H9 (cell line): ENCODE data around the gene C1QA. TPM values are rescaled to one million over a fixed set of nuclear protein-coding genes. Genes with fewer than 3 reads are reported as not detected.

Source experiments
- DNase-seq: peaks from one replicate; pipeline ENCODE4 v3.0.0-alpha.2; 2017
- H2AFZ ChIP-seq: one replicate; pipeline ENCODE4 v1.6.1; 2013; ENCODE audit warnings: mild to moderate bottlenecking, low read length, control low read depth, moderate library complexity
- H2AK5ac ChIP-seq: 2 replicates; pipeline ENCODE4 v1.6.1; 2013; ENCODE audit warnings: low read length, control low read depth, mixed read lengths; ENCODE audit not compliant: insufficient read length
- H2BK120ac ChIP-seq: one replicate; pipeline ENCODE4 v1.6.1; 2013; ENCODE audit warnings: low read depth, mild to moderate bottlenecking, low read length, control low read depth, inconsistent platforms; ENCODE audit not compliant: poor library complexity, severe bottlenecking
- H2BK12ac ChIP-seq: 2 replicates; pipeline ENCODE4 v1.6.1; 2013; ENCODE audit warnings: low read length, control low read depth, mixed read lengths, low read depth; ENCODE audit not compliant: insufficient read length
- H2BK15ac ChIP-seq: 2 replicates; pipeline ENCODE4 v1.6.1; 2013; ENCODE audit warnings: low read depth, low read length, control low read depth
- H2BK20ac ChIP-seq: one replicate; pipeline ENCODE4 v1.6.1; 2013; ENCODE audit warnings: low read depth, mild to moderate bottlenecking, low read length, control low read depth, inconsistent platforms; ENCODE audit not compliant: poor library complexity, severe bottlenecking
- H2BK5ac ChIP-seq: 2 replicates; pipeline ENCODE4 v1.6.1; 2013; ENCODE audit warnings: low read length, control low read depth, mixed read lengths; ENCODE audit not compliant: insufficient read length
- H3K14ac ChIP-seq: 2 replicates; pipeline ENCODE4 v1.6.1; 2013; ENCODE audit warnings: low read length, control low read depth; ENCODE audit not compliant: insufficient read depth
- H3K18ac ChIP-seq: 2 replicates; pipeline ENCODE4 v1.6.1; 2013; ENCODE audit warnings: low read depth, mild to moderate bottlenecking, mixed read lengths, low read length, control low read depth; ENCODE audit not compliant: insufficient read length
- H3K23ac ChIP-seq: 2 replicates; pipeline ENCODE4 v1.6.1; 2013; ENCODE audit warnings: low read length, control low read depth, mixed read lengths, low read depth; ENCODE audit not compliant: insufficient read length
- H3K23me2 ChIP-seq: 2 replicates; pipeline ENCODE4 v1.6.1; 2013; ENCODE audit warnings: low read depth, mild to moderate bottlenecking, mixed read lengths, low read length, control low read depth; ENCODE audit not compliant: insufficient read length, poor library complexity, severe bottlenecking
- H3K27ac ChIP-seq: 2 replicates; pipeline ENCODE4 v1.5.1; 2013; ENCODE audit warnings: low read length, control low read depth, mixed read lengths, low read depth; ENCODE audit not compliant: insufficient read length
- H3K27me3 ChIP-seq: 2 replicates; pipeline ENCODE4 v1.6.1; 2013; ENCODE audit warnings: low read length, control low read depth, inconsistent platforms; ENCODE audit not compliant: insufficient read depth
- H3K4ac ChIP-seq: 2 replicates; pipeline ENCODE4 v1.6.1; 2013; ENCODE audit warnings: low read depth, mild to moderate bottlenecking, control low read depth, inconsistent platforms, low read length, moderate library complexity
- H3K4me1 ChIP-seq: 2 replicates; pipeline ENCODE4 v1.6.1; 2013; ENCODE audit warnings: low read length, control low read depth, inconsistent platforms; ENCODE audit not compliant: insufficient read depth
- H3K4me2 ChIP-seq: 2 replicates; pipeline ENCODE4 v1.6.1; 2013; ENCODE audit warnings: low read length, control low read depth, mixed read lengths; ENCODE audit not compliant: insufficient read length, insufficient read depth
- H3K56ac ChIP-seq: 2 replicates; pipeline ENCODE4 v1.6.1; 2013; ENCODE audit warnings: low read depth, mild to moderate bottlenecking, mixed read lengths, low read length, control low read depth; ENCODE audit not compliant: insufficient read length
- H3K79me1 ChIP-seq: 2 replicates; pipeline ENCODE4 v1.6.1; 2013; ENCODE audit warnings: low read depth, mild to moderate bottlenecking, moderate library complexity, low read length, control low read depth, inconsistent platforms; ENCODE audit not compliant: insufficient read depth, poor library complexity, severe bottlenecking
- H3K79me2 ChIP-seq: 2 replicates; pipeline ENCODE4 v1.6.1; 2013; ENCODE audit warnings: low read length, control low read depth, inconsistent platforms; ENCODE audit not compliant: insufficient read depth
- H3K9ac ChIP-seq: 2 replicates; pipeline ENCODE4 v1.6.1; 2013; ENCODE audit warnings: low read length, control low read depth, mixed read lengths; ENCODE audit not compliant: insufficient read length; ENCODE audit errors: extremely low read depth
- H3K9me3 ChIP-seq: one replicate; pipeline ENCODE4 v1.6.1; 2013; ENCODE audit warnings: low read depth, low read length, inconsistent platforms; ENCODE audit not compliant: control insufficient read depth
- H3T11ph ChIP-seq: one replicate; pipeline ENCODE4 v1.6.1; 2013; ENCODE audit warnings: mild to moderate bottlenecking, low read length, control low read depth, inconsistent platforms
- H4K20me1 ChIP-seq: one replicate; pipeline ENCODE4 v1.6.1; 2013; ENCODE audit not compliant: control insufficient read depth, insufficient read length, insufficient read depth
- H4K5ac ChIP-seq: 2 replicates; pipeline ENCODE4 v1.6.1; 2013; ENCODE audit warnings: low read depth, mild to moderate bottlenecking, mixed read lengths, low read length, control low read depth; ENCODE audit not compliant: insufficient read length
- H4K8ac ChIP-seq: replicated peaks from 2 replicates; pipeline ENCODE4 v1.6.1; 2013; ENCODE audit warnings: low read length, control low read depth, mixed read lengths, low read depth; ENCODE audit not compliant: insufficient read length
- H4K91ac ChIP-seq: 2 replicates; pipeline ENCODE4 v1.6.1; 2013; ENCODE audit warnings: low read depth, mild to moderate bottlenecking, moderate library complexity, mixed read lengths, low read length, control low read depth; ENCODE audit not compliant: insufficient read length
- H3K27ac Mint-ChIP-seq, 3 experiments: 2 replicates in 2 of 3; 3 replicates in 1 of 3; pipeline ENCODE4 v1.8.0; 2020 to 2021; ENCODE audit warnings: mixed read lengths in 3 of 3, mild to moderate bottlenecking in 1 of 3, moderate library complexity in 1 of 3
- H3K27me3 Mint-ChIP-seq: 2 replicates; pipeline ENCODE4 v1.8.0; 2021; ENCODE audit warnings: low read depth, mild to moderate bottlenecking, moderate library complexity, mixed read lengths
- H3K36me3 Mint-ChIP-seq, 3 experiments: 2 replicates in 2 of 3; 3 replicates in 1 of 3; pipeline ENCODE4 v1.8.0; 2020 to 2021; ENCODE audit warnings: low read depth in 3 of 3, mixed read lengths in 3 of 3; ENCODE audit not compliant: insufficient read depth in 1 of 3
- H3K4me1 Mint-ChIP-seq, 2 experiments: 2 replicates each; pipeline ENCODE4 v1.8.0; 2020; ENCODE audit warnings: mixed read lengths in 2 of 2
- H3K4me3 Mint-ChIP-seq, 2 experiments: 2 replicates in 1 of 2; 3 replicates in 1 of 2; pipeline ENCODE4 v1.8.0; 2020 to 2021; ENCODE audit warnings: mild to moderate bottlenecking in 2 of 2, mixed read lengths in 2 of 2, moderate library complexity in 1 of 2
- H3K9me3 Mint-ChIP-seq, 2 experiments: 2 replicates in 1 of 2; 3 replicates in 1 of 2; pipeline ENCODE4 v1.8.0; 2020; ENCODE audit warnings: mild to moderate bottlenecking in 2 of 2, mixed read lengths in 2 of 2, moderate library complexity in 1 of 2
- WGBS: extraction: QIAGEN DNeasy Blood & Tissue Kit; methylation state at CpG from one replicate; pipeline ENCODE4 v1.1.7; 2013; ENCODE audit warnings: missing lambda C conversion rate, low lambda C conversion rate, mixed read lengths; ENCODE audit not compliant: insufficient read length; ENCODE audit errors: extremely low coverage; 5-methylcytosine and 5-hydroxymethylcytosine counted together
- total RNA-seq: library from RNA; stranded (reverse); gene quantifications from 2 replicates; pipeline ENCODE4 v1.2.1, GENCODE V29; 2021
- TF ChIP-seq, protein P1 (sequence below): fragments of 200-600 bp; sonication (generic); conservative IDR thresholded peaks from 3 replicates; pipeline ENCODE4 v1.8.0; 2021; ENCODE audit warnings: antibody characterized with exemption, mild to moderate bottlenecking

The C1QA gene
- total RNA-seq, 1 experiment from 2014 or later: not detected

GRCh38 chr1:22619252-22619651 lies 17.2 kb upstream of the C1QA start:
- H3K27ac Mint-ChIP-seq: no peak overlapping the region
- peaks cover 21% of the 10 kb centered on the region for H3K27me3 Mint-ChIP-seq
- WGBS: no CpG with 5 or more reads among the region's 7 CpGs
- Histone ChIP-seq H2BK20ac (no peak overlapping the region), H4K91ac (no peak overlapping the region), H3K79me2 (no peaks in the 10 kb centered on the region), H2BK15ac (no peak overlapping the region), H3K9ac (no peak overlapping the region), H3K23ac (no peak overlapping the region), H2AFZ (no peak overlapping the region), H4K5ac (no peak overlapping the region), H3T11ph (no peak overlapping the region), H2AK5ac (no peak overlapping the region), H3K79me1 (no peaks in the 10 kb centered on the region), H3K18ac (no peak overlapping the region), H3K56ac (no peak overlapping the region), H3K23me2 (no peaks in the 10 kb centered on the region), H2BK5ac (no peak overlapping the region), H4K8ac (no peak overlapping the region), H3K4me2 (no peak overlapping the region), H3K4me1 (no peaks in the 10 kb centered on the region; the same call in 1 of the 2 replicates), H3K27ac (no peak overlapping the region), H4K20me1 (no peaks in the 10 kb centered on the region), H3K9me3 (no peaks in the 10 kb centered on the region), H2BK12ac (no peak overlapping the region), H3K14ac (no peak overlapping the region), H3K27me3 (no peaks in the 10 kb centered on the region), H3K4ac (no peak overlapping the region), H2BK120ac (no peak overlapping the region)
- H3K4me3 Mint-ChIP-seq: no peak overlapping the region
- no peak for DNase-seq
- TF ChIP-seq, protein P1, sequence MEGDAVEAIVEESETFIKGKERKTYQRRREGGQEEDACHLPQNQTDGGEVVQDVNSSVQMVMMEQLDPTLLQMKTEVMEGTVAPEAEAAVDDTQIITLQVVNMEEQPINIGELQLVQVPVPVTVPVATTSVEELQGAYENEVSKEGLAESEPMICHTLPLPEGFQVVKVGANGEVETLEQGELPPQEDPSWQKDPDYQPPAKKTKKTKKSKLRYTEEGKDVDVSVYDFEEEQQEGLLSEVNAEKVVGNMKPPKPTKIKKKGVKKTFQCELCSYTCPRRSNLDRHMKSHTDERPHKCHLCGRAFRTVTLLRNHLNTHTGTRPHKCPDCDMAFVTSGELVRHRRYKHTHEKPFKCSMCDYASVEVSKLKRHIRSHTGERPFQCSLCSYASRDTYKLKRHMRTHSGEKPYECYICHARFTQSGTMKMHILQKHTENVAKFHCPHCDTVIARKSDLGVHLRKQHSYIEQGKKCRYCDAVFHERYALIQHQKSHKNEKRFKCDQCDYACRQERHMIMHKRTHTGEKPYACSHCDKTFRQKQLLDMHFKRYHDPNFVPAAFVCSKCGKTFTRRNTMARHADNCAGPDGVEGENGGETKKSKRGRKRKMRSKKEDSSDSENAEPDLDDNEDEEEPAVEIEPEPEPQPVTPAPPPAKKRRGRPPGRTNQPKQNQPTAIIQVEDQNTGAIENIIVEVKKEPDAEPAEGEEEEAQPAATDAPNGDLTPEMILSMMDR: no peak
- H3K9me3 Mint-ChIP-seq: no peaks in the 10 kb centered on the region; a peak in 1 of 5 replicates
- no peaks in the 10 kb centered on the region for H3K36me3 Mint-ChIP-seq
- peaks cover 7 to 19% of the 10 kb centered on the region in 2 experiments for H3K4me1 Mint-ChIP-seq
